Measurements from ENCODE around the gene TXK.

The TXK gene

GRCh38 chr4:48118081-48118480, 16.0 kb downstream of the TXK start:
- H3K4me1 ChIP-seq, result no peaks in the 10 kb centered on the region
- TF ChIP-seq CTCF (IDR thresholded peaks at IDR 0.05; ENCODE audit: low read depth, low read length), result no peak
- no peaks in the 10 kb centered on the region for H3K36me3 ChIP-seq
- DNase-seq, result no peak
- H3K9me3 ChIP-seq, result no peaks in the 10 kb centered on the region
- no peak overlapping the region for H3K4me3 ChIP-seq (ENCODE audit: low read depth, low read length)
- H3K27me3 ChIP-seq, result peaks cover 7% of the 10 kb centered on the region; the same call in 1 of the 2 replicates

GRCh38 chr4:48116582-48116981, 17.5 kb downstream of the TXK start:
- H3K4me1 ChIP-seq, result no peaks in the 10 kb centered on the region
- peaks cover 5% of the 10 kb centered on the region; the same call in 1 of the 2 replicates for H3K27me3 ChIP-seq
- no peak overlapping the region for H3K4me3 ChIP-seq (ENCODE audit: low read depth, low read length)
- H3K36me3 ChIP-seq, result no peaks in the 10 kb centered on the region
- TF ChIP-seq CTCF (IDR thresholded peaks at IDR 0.05; ENCODE audit: low read depth, low read length), result no peak
- no peak for DNase-seq
- H3K9me3 ChIP-seq, result no peaks in the 10 kb centered on the region

- no peak for DNase-seq
- Histone ChIP-seq H3K9me3 (no peaks in the 10 kb centered on the region), H3K27me3 (peaks cover 6% of the 10 kb centered on the region; the same call in 1 of the 2 replicates), H3K4me1 (no peaks in the 10 kb centered on the region), H3K36me3 (no peaks in the 10 kb centered on the region), H3K4me3 (ENCODE audit: low read depth, low read length) (no peak overlapping the region)
- TF ChIP-seq CTCF (IDR thresholded peaks at IDR 0.05; ENCODE audit: low read depth, low read length), result no peak
Observed at GRCh38 chr4:48114412-48114811, 19.6 kb downstream of the TXK start.

GRCh38 chr4:48112017-48112667, 21.9 kb downstream of the TXK start:
- peaks cover 6% of the 10 kb centered on the region; the same call in 1 of the 2 replicates for H3K27me3 ChIP-seq
- no peak overlapping the region for H3K4me3 ChIP-seq (ENCODE audit: low read depth, low read length)
- DNase-seq, result no peak
- TF ChIP-seq CTCF (IDR thresholded peaks at IDR 0.05; ENCODE audit: low read depth, low read length), result no peak
- no peaks in the 10 kb centered on the region for H3K9me3 ChIP-seq
- H3K36me3 ChIP-seq, result no peaks in the 10 kb centered on the region
- no peaks in the 10 kb centered on the region for H3K4me1 ChIP-seq

- no peak overlapping the region for H3K4me3 ChIP-seq (ENCODE audit: low read depth, low read length)
- peaks cover 18% of the 10 kb centered on the region; the same call in 1 of the 2 replicates for H3K27me3 ChIP-seq
- H3K36me3 ChIP-seq, result no peaks in the 10 kb centered on the region
- H3K4me1 ChIP-seq, result no peaks in the 10 kb centered on the region
- TF ChIP-seq CTCF (IDR thresholded peaks at IDR 0.05; ENCODE audit: low read depth, low read length), result no peak
- H3K9me3 ChIP-seq, result no peaks in the 10 kb centered on the region
- no peak for DNase-seq
Observed at GRCh38 chr4:48110452-48110978, 23.5 kb downstream of the TXK start.
